LNCaP clone FGC (cell line): ENCODE measurements around the gene EMID1.

Source experiments
- DNase-seq: peaks from one replicate; pipeline ENCODE4 v3.0.0-alpha.2; 2011; ENCODE audit warnings: low read depth
- H3K4me3 ChIP-seq: 2 replicates; pipeline ENCODE4 v1.5.1; 2011; ENCODE audit warnings: mild to moderate bottlenecking, low read depth, low read length, control low read depth
- TF ChIP-seq, protein P1 (sequence below): IDR thresholded peaks from 2 replicates; pipeline ENCODE4 v1.5.1; 2012; ENCODE audit warnings: mild to moderate bottlenecking; ENCODE audit not compliant: control insufficient read depth, insufficient read depth; ENCODE audit errors: extremely low read depth

EMID1 gene

DNA sequence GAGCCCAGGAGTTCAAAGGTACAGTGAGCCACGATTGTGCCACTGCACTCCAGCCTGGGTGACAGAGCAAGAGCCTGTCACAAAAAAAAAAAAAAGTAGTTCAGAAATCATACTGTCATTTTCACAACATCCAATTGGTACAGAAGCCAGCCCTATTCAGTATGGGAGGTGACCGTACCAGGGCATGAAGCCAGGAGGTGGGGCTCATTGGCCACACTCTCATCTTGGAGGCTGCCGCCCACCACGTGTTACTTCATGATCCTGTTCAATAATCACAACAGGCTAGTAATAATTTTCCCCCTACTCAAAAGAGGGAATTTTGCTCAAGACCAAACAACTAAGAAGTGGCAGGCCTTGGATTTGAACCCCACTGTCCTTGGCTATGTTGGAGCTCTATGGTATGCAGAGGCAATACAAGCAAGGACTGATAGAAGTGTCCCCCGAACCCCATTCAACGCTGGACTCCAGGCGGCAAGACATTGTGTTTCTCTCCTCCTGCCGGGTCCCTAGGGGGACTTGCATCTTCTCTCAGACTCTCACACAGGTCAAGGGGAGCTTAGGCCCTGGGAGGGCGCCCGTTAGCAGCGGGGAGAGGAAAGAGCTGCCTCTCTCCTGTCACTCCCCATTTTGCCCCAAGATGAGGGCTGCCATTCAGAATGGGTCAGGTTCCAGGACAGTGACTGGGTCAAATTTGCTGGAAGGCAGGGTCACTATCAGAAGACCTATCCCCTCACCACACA, 40.2 kb upstream of the EMID1 start:
- TF ChIP-seq, protein P1, sequence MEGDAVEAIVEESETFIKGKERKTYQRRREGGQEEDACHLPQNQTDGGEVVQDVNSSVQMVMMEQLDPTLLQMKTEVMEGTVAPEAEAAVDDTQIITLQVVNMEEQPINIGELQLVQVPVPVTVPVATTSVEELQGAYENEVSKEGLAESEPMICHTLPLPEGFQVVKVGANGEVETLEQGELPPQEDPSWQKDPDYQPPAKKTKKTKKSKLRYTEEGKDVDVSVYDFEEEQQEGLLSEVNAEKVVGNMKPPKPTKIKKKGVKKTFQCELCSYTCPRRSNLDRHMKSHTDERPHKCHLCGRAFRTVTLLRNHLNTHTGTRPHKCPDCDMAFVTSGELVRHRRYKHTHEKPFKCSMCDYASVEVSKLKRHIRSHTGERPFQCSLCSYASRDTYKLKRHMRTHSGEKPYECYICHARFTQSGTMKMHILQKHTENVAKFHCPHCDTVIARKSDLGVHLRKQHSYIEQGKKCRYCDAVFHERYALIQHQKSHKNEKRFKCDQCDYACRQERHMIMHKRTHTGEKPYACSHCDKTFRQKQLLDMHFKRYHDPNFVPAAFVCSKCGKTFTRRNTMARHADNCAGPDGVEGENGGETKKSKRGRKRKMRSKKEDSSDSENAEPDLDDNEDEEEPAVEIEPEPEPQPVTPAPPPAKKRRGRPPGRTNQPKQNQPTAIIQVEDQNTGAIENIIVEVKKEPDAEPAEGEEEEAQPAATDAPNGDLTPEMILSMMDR, result no peak
- DNase-seq, result no peak
- H3K4me3 ChIP-seq, result no peak overlapping the region

DNA sequence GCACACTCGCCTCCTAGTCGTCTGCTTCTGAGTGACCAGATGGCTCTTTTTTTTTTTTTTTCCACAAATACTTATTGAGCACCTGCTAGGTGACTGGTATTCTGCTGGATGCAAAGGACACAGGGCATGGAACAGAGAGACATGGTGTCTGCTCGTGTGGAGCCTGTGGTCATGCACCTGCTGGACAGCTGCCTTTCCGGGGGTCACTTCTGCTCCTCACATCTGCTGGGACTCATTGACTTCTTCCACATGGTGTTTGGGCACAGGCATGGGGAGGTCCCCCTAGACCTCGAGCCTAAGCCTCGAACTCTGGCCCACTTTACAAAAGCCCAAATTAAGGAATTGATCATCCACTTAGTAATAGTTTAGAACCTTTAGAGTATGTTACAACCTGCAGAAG, 39.5 kb upstream of the EMID1 start:
- H3K4me3 ChIP-seq, result no peak overlapping the region
- TF ChIP-seq, protein P1, result no peak
- no peak for DNase-seq

DNA sequence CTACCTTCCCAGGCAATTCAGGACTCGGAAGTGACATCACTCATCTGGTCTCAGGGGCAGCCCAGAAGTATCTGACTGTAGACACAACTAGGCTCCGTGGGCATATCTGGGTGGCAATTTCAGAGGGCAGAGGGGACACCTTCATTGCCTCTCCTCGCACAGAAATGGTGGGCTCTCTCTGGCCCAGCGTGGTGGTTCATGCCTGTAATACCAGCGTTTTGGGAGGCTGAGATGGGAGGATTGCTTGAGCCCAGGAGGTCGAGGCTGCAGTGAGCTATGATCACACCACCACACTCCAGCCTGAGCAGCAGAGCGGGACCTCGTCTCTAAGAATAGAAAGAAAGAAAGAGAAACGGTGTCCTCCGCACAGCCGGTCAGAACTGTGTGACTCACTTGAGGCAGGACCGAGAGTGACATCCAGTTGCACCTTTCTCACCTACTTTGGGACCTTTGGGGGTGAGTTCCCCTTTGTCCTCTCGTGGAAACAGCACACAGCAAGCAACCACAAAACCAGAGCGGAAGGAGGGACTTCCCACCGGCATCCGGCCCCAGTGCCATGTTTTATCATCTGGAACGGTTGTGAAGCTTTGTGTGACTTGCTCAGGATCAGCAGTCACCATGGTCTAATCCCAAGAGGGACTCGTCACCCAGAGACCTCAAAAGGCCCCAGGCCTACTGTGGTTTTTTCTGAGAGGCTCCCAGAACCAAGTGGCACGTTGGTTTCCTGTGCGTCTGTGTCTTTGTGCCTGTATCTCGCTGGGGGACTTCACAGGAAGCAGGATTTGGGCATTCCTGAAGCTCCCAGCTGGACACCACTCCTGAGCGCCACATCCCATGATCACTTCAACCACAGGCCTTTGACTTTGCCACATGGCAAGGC, 38.4 kb upstream of the EMID1 start:
- H3K4me3 ChIP-seq, result no peak overlapping the region
- DNase-seq, result no peak
- TF ChIP-seq, protein P1, result no peak

DNA sequence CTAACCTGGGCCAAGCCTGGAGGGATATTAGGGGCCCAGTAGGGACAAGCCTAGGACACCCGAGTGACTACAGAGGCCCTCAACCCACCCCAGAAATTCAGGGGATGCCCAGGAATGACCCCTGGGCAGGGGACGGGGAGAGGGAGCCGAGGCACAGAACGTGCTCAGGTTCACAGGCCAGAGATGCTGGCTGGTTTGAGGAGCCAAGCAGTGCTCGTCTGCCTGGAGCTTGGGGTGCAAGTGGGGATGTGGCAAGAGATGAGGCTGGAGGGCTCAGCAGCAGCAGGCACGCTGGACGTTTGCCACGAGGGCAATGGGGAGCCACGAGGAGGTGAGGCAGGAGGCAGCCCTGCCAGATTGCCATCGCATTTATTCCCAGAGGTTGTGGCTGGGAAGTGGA, 34.0 kb upstream of the EMID1 start:
- DNase-seq, result no peak
- no peak overlapping the region for H3K4me3 ChIP-seq
- TF ChIP-seq, protein P1, result no peak

DNA sequence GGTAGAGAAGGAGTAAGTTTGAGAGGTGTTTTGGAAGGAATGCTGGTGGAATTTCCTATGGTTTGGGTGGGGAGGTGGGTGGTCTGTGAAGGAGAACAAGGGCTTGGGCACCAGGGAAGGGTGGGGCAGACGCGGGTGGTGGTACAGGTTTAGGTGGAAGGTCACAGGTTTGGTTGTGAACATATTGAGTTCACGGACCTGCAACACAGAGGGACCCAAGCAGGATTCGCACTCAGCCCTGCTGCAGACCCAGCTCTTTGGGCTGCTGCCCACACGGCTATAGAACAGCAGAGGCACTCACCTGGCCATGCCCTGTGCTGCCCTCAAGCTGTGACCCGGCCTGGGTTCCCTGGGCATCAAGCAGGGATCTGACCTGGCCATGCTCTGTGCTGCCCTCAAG, 33.5 kb upstream of the EMID1 start:
- H3K4me3 ChIP-seq, result no peak overlapping the region
- TF ChIP-seq, protein P1, result no peak
- no peak for DNase-seq

DNA sequence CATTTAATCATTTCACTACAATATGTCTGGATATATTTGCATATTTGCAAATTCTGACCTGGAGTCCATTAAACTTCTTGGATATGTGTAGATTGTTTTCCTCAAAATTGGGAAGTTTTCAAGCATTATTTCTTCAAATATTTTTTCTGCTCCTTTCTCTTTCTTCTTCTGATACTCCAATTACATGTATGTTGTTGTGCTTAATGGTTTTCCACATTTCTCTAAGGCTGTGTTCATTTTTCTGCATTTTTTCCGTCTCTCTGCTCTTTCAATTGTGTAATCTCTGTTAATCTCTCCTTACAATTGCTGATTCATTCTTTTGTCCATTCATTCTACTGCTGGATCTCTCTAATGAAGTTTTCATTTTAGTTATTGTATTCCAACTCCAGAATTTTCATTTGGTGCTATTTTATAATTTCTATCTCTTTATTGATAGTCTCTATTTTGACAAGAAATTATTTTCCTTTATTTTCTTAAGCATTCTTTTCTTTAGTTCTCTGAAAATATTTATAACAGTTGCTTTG, 30.3 kb upstream of the EMID1 start:
- H3K4me3 ChIP-seq, result no peak overlapping the region
- TF ChIP-seq, protein P1, result no peak
- DNase-seq, result no peak
